GM12865 (cell line): ENCODE results near the gene OXNAD1.
A peak's percentile ranks its signal among the peaks of the same experiment; 100 is the strongest.

ENCODE experiments used
- DNase-seq: peaks from one replicate; pipeline ENCODE4 v3.0.0; 2010; ENCODE audit warnings: low read depth
- H3K4me3 ChIP-seq: 2 replicates; pipeline ENCODE4 v1.5.1; 2011; ENCODE audit warnings: mild to moderate bottlenecking, low read depth, low read length, control low read depth
- TF ChIP-seq, protein P1 (sequence below): IDR thresholded peaks from 2 replicates; pipeline ENCODE4 v1.5.1; 2011; ENCODE audit warnings: low read length, control low read depth, low read depth, inconsistent platforms; ENCODE audit not compliant: insufficient read depth; ENCODE audit errors: missing control alignments

Gene OXNAD1

DNA sequence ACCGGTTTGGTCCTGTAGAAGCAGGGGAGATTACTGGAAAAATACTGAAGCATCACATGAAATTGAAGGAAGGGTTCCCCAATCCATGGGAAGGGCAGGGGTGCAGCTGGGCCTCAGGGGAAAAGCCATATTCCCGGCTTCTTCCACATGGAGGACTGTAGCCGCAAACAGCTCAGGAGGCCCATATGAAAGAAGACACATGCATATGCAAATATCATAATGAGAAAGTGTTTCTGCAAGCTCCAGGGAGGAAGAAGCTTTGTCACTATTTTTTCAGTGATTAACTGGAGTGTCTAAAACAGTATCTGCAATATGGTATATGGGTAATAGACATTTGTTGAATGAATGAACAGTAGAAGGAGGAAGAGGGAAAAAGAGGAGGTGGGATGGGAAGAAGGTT, 19.4 kb upstream of the OXNAD1 start:
- DNase-seq: no peak
- no peak overlapping the region for H3K4me3 ChIP-seq
- TF ChIP-seq, protein P1, sequence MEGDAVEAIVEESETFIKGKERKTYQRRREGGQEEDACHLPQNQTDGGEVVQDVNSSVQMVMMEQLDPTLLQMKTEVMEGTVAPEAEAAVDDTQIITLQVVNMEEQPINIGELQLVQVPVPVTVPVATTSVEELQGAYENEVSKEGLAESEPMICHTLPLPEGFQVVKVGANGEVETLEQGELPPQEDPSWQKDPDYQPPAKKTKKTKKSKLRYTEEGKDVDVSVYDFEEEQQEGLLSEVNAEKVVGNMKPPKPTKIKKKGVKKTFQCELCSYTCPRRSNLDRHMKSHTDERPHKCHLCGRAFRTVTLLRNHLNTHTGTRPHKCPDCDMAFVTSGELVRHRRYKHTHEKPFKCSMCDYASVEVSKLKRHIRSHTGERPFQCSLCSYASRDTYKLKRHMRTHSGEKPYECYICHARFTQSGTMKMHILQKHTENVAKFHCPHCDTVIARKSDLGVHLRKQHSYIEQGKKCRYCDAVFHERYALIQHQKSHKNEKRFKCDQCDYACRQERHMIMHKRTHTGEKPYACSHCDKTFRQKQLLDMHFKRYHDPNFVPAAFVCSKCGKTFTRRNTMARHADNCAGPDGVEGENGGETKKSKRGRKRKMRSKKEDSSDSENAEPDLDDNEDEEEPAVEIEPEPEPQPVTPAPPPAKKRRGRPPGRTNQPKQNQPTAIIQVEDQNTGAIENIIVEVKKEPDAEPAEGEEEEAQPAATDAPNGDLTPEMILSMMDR: no peak

DNA sequence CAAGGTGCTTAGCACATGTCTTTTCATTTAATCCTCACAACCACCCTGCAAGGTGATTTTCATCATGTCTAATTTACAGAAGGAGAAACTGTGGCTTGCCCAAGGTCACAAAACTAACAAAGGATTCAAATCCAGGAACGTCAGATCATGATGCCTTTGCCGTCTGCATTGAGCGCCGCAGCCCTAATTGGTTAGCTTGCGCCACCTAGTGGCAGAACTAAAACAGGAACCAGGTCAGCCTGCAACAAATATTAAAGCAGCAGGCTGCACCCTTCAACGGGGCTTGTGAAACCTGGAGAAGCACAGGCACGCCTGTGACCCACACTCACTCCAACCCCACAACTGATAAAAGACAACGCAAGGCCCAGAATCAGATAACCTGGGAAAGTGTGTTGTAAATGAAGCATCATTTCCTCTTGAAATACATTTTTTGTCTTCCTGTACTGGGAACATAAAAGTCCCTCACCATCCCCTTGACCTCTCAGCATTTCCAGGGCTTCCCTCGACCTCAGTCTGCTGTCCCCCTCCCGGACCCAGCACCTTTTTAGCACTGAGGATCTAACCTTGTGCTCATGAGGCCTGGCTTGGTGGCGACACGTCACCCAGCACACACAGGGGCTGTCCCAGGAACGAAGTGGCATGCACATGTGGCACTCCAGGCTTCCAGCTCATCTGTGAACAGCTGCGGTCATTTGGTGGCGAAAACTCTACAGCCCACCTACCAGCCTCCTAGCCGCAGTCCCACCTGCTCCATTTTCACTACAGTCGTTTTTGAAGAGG, 17.5 kb upstream of the OXNAD1 start:
- TF ChIP-seq, protein P1: peak; percentile 88
- H3K4me3 ChIP-seq: peak overlapping the region; percentile 19
- peak; percentile 87 for DNase-seq

DNA sequence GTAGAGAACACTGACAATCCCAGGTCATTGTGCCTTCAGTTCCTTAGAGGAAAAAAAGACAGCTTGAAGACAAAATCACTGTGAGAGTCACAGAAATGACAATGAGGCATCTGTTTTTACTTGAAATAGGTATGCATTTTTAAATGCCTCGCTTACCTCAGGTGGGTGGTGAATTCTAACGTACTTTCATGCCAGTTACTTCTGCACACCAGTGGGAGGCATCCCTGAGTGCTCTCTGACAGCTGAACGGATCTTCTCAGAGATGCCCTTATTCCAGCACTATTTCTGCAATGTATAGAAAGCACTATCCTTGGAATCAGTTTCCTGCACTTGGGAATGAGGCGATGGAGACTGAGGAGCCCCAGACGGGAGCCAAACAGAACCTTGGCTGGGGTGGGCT, 16.5 kb upstream of the OXNAD1 start:
- TF ChIP-seq, protein P1: no peak
- H3K4me3 ChIP-seq: no peak overlapping the region

DNA sequence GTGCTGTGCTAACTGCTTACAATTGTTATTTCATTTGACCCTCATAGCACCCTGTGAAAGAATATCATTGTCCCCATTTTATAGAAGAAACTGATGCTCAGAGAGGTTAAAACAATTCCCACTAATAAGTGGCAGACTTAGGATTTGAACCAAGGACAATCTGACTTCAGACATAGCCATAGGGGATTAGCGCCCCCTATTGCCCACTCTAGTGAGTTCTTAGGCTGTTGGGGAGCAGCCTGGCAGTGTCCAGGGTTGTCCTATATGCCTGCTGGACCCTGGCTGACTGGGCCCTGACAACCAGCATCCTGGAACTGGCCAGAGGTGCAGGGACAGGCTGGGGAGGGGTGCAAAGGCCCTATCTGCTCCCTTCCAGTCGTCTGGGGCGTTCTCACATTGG, 15.7 kb upstream of the OXNAD1 start:
- H3K4me3 ChIP-seq: no peak overlapping the region
- peak; percentile 33 for DNase-seq
- TF ChIP-seq, protein P1: peak; percentile 32

More for the DNA sequence above, 16.5 kb upstream of the OXNAD1 start:
- no peak for DNase-seq

DNA sequence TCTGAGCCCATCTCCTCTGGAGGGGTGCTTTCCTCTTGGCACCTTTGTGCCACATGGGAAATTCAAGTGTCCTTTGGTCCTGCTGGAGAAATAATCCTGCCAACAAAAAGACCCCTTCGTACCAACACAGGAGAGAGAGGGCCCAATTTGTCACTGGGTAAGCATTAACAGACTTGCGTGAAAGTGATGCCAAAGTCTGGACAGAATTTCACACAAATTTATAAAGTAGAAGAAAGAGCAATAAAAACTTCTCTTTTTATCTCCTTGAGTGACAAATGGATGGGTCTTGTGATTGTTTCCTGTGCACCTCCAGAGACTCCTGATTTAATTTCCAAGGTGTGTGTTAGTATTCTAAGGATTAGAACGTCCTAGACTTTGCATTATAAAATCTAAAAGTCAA, 15.1 kb upstream of the OXNAD1 start:
- no peak overlapping the region for H3K4me3 ChIP-seq
- TF ChIP-seq, protein P1: no peak
- no peak for DNase-seq

DNA sequence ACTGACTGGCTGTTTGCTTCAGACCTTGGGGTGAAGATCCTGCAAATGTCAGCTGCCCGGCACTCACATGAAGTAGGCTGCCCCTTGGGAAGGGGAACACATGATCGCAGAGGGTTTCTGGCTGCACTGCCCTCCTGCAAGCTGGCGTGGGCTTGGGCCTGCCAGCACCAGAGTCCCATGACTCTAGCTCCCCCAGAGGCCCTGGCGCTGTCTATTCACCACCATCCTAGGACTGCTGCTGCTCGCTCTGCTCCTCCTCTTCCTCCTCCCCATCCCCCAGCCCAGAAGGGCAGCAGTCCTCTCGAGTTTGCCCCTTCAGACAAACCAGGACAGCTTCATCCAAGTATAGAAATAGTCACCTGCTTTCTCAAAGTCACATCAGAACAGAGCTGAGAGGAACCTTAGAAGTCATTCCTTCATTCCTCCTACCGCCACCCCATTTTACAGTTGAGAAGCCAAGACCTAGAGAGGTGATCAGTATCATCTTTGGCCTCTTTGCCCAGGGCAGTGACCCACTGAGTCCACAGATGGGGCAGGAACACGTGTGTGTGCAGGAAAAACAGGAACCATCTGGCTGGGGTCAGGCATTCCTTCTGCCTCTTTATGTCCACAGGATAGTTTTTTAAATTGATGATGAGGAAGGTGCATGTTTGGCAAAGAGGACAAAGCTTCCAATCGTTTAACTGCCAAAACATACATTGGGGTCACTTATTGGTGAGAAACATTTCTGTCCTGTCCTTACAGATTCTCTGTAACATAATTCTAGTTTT, 13.5 kb upstream of the OXNAD1 start:
- H3K4me3 ChIP-seq: no peak overlapping the region
- TF ChIP-seq, protein P1: no peak
- no peak for DNase-seq
